GM23338 (cell line): ENCODE results near the gene SLC2A13. TPM values are rescaled to one million over a fixed set of nuclear protein-coding genes. Genes with fewer than 3 reads are reported as not detected.

Experiments
- ATAC-seq: fragments of 200-7000 bp; cut with Tn5 transposase; 3 replicates; pipeline ENCODE4 v1.9.1; 2020
- DNase-seq: peaks from one replicate; pipeline ENCODE4 v3.0.0-alpha.2; 2015; ENCODE audit warnings: low spot score
- H2AFZ ChIP-seq: fragments of 200-600 bp; sonication (generic); 2 replicates; pipeline ENCODE4 v1.8.0; 2016; ENCODE audit warnings: antibody characterized with exemption, mild to moderate bottlenecking, moderate library complexity
- H3F3A ChIP-seq: fragments of 200-600 bp; sonication (generic); replicated peaks from 2 replicates; pipeline ENCODE4 v1.8.0; 2017; ENCODE audit warnings: antibody characterized with exemption, mixed run types, low read depth
- H3K27ac ChIP-seq: fragments of 200-600 bp; sonication (generic); 2 replicates; pipeline ENCODE4 v1.6.1; 2016; ENCODE audit warnings: low read depth
- H3K27me3 ChIP-seq: fragments of 200-600 bp; sonication (generic); 2 replicates; pipeline ENCODE4 v1.8.0; 2016; ENCODE audit warnings: mild to moderate bottlenecking, mixed run types, moderate library complexity; ENCODE audit not compliant: insufficient read depth
- H3K36me3 ChIP-seq: fragments of 200-600 bp; sonication (generic); 2 replicates; pipeline ENCODE4 v1.8.0; 2016; ENCODE audit warnings: mild to moderate bottlenecking; ENCODE audit not compliant: insufficient read depth
- H3K4me1 ChIP-seq: fragments of 200-600 bp; sonication (generic); 2 replicates; pipeline ENCODE4 v1.8.0; 2016; ENCODE audit warnings: mild to moderate bottlenecking, moderate library complexity; ENCODE audit not compliant: insufficient read depth
- H3K4me2 ChIP-seq: fragments of 200-600 bp; sonication (generic); 2 replicates; pipeline ENCODE4 v1.7.1; 2017; ENCODE audit warnings: mixed run types
- H3K4me3 ChIP-seq: fragments of 200-600 bp; sonication (generic); 2 replicates; pipeline ENCODE4 v1.6.1; 2016; ENCODE audit warnings: mixed run types
- H3K79me2 ChIP-seq: fragments of 200-600 bp; sonication (generic); replicated peaks from 2 replicates; pipeline ENCODE4 v1.8.0; 2017; ENCODE audit warnings: mild to moderate bottlenecking; ENCODE audit not compliant: insufficient read depth
- H3K9me2 ChIP-seq: fragments of 200-600 bp; sonication (generic); 2 replicates; pipeline ENCODE4 v1.8.0; 2017; ENCODE audit not compliant: insufficient read depth
- H4K20me1 ChIP-seq: fragments of 200-600 bp; sonication (generic); replicated peaks from 2 replicates; pipeline ENCODE4 v1.8.0; 2017; ENCODE audit warnings: mild to moderate bottlenecking; ENCODE audit not compliant: insufficient read depth
- H3K27ac Mint-ChIP-seq: 2 replicates; pipeline ENCODE4 v1.8.0; 2020; ENCODE audit warnings: inconsistent platforms, mild to moderate bottlenecking, moderate library complexity, mixed read lengths
- H3K27me3 Mint-ChIP-seq: 3 replicates; pipeline ENCODE4 v1.8.0; 2022; ENCODE audit warnings: low read depth, mild to moderate bottlenecking, moderate library complexity, mixed read lengths, inconsistent platforms; ENCODE audit not compliant: insufficient read depth, poor library complexity
- H3K36me3 Mint-ChIP-seq: 3 replicates; pipeline ENCODE4 v1.8.0; 2021; ENCODE audit warnings: low read depth, mild to moderate bottlenecking, inconsistent platforms, moderate library complexity, mixed read lengths
- H3K4me1 Mint-ChIP-seq: 3 replicates; pipeline ENCODE4 v1.8.0; 2020; ENCODE audit warnings: mild to moderate bottlenecking, inconsistent platforms, mixed read lengths
- H3K4me3 Mint-ChIP-seq: 3 replicates; pipeline ENCODE4 v1.8.0; 2021; ENCODE audit warnings: moderate library complexity, mild to moderate bottlenecking, inconsistent platforms, mixed read lengths
- H3K9me3 Mint-ChIP-seq: 3 replicates; pipeline ENCODE4 v1.8.0; 2020; ENCODE audit warnings: moderate library complexity, mild to moderate bottlenecking, inconsistent platforms, mixed read lengths
- ETS1 ChIP-seq: IDR thresholded peaks from 2 replicates; pipeline ENCODE4 v1.6.1; 2016; ENCODE audit warnings: antibody characterized with exemption
- EZH2 ChIP-seq: fragments of 200-600 bp; sonication (generic); IDR thresholded peaks from one replicate; pipeline ENCODE4 v1.8.0; 2017; ENCODE audit warnings: antibody characterized with exemption, mild to moderate bottlenecking, low read depth; ENCODE audit not compliant: unreplicated experiment
- EZH2phosphoT487 ChIP-seq: fragments of 200-600 bp; sonication (generic); IDR thresholded peaks from one replicate; pipeline ENCODE4 v1.8.1; 2018; ENCODE audit warnings: antibody characterized with exemption; ENCODE audit not compliant: unreplicated experiment
- POLR2AphosphoS5 ChIP-seq: IDR thresholded peaks from 2 replicates; pipeline ENCODE4 v1.6.1; 2016; ENCODE audit warnings: antibody characterized with exemption, low read depth
- ZNF114 ChIP-seq: fragments of 250-450 bp; sonication (Bioruptor Pico); IDR thresholded peaks from 2 replicates; pipeline ENCODE4 v1.5.0; 2020; ENCODE audit warnings: mild to moderate bottlenecking, moderate library complexity
- ZNF462 ChIP-seq: fragments of 250-450 bp; sonication (Bioruptor Pico); IDR thresholded peaks from 2 replicates; pipeline ENCODE4 v1.5.0; 2020; ENCODE audit warnings: mild to moderate bottlenecking, moderate library complexity
- polyA plus RNA-seq: library from polyadenylated mRNA; unstranded; fragments of >200 nt; fragmentation: Nextera tagmentation; extraction: Ambion mirVana; gene quantifications from 2 replicates; pipeline ENCODE4 v1.2.1, GENCODE V29; 2016
- total RNA-seq: library from RNA; depleted of rRNA; stranded (reverse); fragments of >200 nt; shearing (Covaris generic); gene quantifications from 2 replicates; pipeline ENCODE4 v1.2.3, GENCODE V29; 2014

SLC2A13 gene
- total and polyA plus RNA-seq, 2 experiments from 2014 or later = 6.8 to 22.7 TPM

- TF ChIP-seq ZNF462 (CRISPR knock-in tag) (no peak), EZH2phosphoT487 (no peak), ZNF114 (CRISPR knock-in tag) (no peak), ETS1 (no peak)
Measured at GRCh38 chr12:39905152-39905551, 200.7 kb downstream of the SLC2A13 start (continued).

GRCh38 chr12:39902821-39903220 is 203.1 kb downstream of the SLC2A13 start:
- no peak for DNase-seq
- Histone ChIP-seq H3K36me3 (no peaks in the 10 kb centered on the region), H3K79me2 (no peaks in the 10 kb centered on the region; the same call in 1 of the 2 replicates), H3K4me1 (no peaks in the 10 kb centered on the region), H2AFZ (no peak overlapping the region), H3K27ac (no peak overlapping the region), H3K9me2 (no peaks in the 10 kb centered on the region), H3K4me2 (no peak overlapping the region), H3F3A (no peaks in the 10 kb centered on the region), H4K20me1 (no peaks in the 10 kb centered on the region), H3K4me3 (no peak overlapping the region), H3K27me3 (no peaks in the 10 kb centered on the region)
- Mint-ChIP-seq H3K4me1 (no peaks in the 10 kb centered on the region), H3K36me3 (no peaks in the 10 kb centered on the region), H3K27ac (no peak overlapping the region), H3K4me3 (no peak overlapping the region), H3K9me3 (no peaks in the 10 kb centered on the region), H3K27me3 (no peaks in the 10 kb centered on the region)
- ATAC-seq = no peak
- TF ChIP-seq POLR2AphosphoS5 (no peak), ETS1 (no peak), EZH2 (no peak), ZNF462 (CRISPR knock-in tag) (no peak), ZNF114 (CRISPR knock-in tag) (no peak), EZH2phosphoT487 (no peak)
